ENCODE measurements around the gene SPSB1. TPM values are rescaled to one million over a fixed set of nuclear protein-coding genes. Genes with fewer than 3 reads are reported as not detected.

Gene SPSB1
- total and polyA plus RNA-seq, 2 of the 4 experiments (the other 2 are of a cell fraction): 16.7 to 19.8 TPM

DNA sequence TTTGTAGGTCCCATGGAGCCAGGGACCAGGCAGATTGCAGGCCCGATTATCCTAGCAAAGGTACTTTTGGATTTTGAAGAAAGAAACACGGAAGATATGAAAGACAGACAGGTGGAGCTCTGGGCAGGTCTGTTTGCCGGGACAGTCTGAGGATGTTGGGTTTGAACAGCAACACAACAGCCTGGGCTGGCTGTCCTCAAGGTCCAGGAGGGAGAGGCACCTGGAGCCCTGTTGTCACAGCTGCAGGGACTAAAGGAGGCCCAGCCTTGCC is 43.5 kb upstream of the SPSB1 start:
- Histone ChIP-seq H2AK9ac (replicated peaks; ENCODE audit: low read depth, low read length, poor library complexity) (no peak overlapping the region), H3K9me3 (ENCODE audit: control insufficient read depth, insufficient read depth, low read length) (no peaks in the 10 kb centered on the region), H3K14ac (replicated peaks; ENCODE audit: low read depth, low read length) (no peak overlapping the region), H3K27ac (ENCODE audit: insufficient read depth, low read length) (no peak overlapping the region), H3K4me1 (ENCODE audit: control insufficient read depth, insufficient read depth, low read length) (peaks cover 10% of the 10 kb centered on the region; the same call in 1 of the 2 replicates), H2BK120ac (ENCODE audit: low read depth, low read length) (no peak overlapping the region), H4K20me1 (ENCODE audit: insufficient read depth, low read length) (peaks cover 6% of the 10 kb centered on the region; the same call in 1 of the 2 replicates), H2BK5ac (ENCODE audit: low read depth, low read length, poor library complexity, severe bottlenecking) (no peak overlapping the region), H3K4me2 (ENCODE audit: low read depth, low read length) (no peak overlapping the region), H3K18ac (ENCODE audit: low read depth, low read length) (no peak overlapping the region), H4K5ac (ENCODE audit: low read depth, low read length) (no peak overlapping the region), H3K9ac (ENCODE audit: low read depth, low read length) (no peak overlapping the region), H3K36me3 (ENCODE audit: control insufficient read depth, insufficient read depth, low read length) (peaks cover 17% of the 10 kb centered on the region; the same call in 1 of the 2 replicates), H3K4ac (ENCODE audit: low read depth, low read length) (no peak overlapping the region), H3K23ac (ENCODE audit: low read depth, low read length) (no peak overlapping the region), H2AK5ac (ENCODE audit: low read depth, low read length) (no peak overlapping the region), H2BK20ac (ENCODE audit: low read depth, low read length) (no peak overlapping the region), H3K4me3 (ENCODE audit: insufficient read depth, low read depth, low read length) (no peak overlapping the region), H3K9me1 (ENCODE audit: insufficient read depth, low read length) (peaks cover 6% of the 10 kb centered on the region; the same call in 1 of the 2 replicates), H3K79me1 (ENCODE audit: low read depth in 1 of 2, low read length in 2 of 2) (peaks cover 0 to 10% of the 10 kb centered on the region in 2 experiments; a peak in 3 of 4 replicates), H4K91ac (ENCODE audit: insufficient read depth, low read depth, low read length) (no peak overlapping the region), H4K8ac (ENCODE audit: low read depth in 2 of 2, low read length in 2 of 2) (no peak overlapping the region), H3K56ac (ENCODE audit: extremely low read depth, insufficient read depth, low read length) (no peak overlapping the region), H3K27me3 (ENCODE audit: control insufficient read depth, insufficient read depth, low read length) (no peaks in the 10 kb centered on the region), H2AFZ (replicated peaks; ENCODE audit: low read length, poor library complexity) (no peak overlapping the region), H2BK15ac (ENCODE audit: low read depth, low read length) (no peak overlapping the region)
- intact Hi-C loops (cut with micrococcal nuclease) (no loop called here), in situ Hi-C loops (cut with MboI; ENCODE audit: low sequenced_read_pairs) (no loop called here), dilution Hi-C loops (cut with HindIII; ENCODE audit: low sequenced_read_pairs, unreplicated experiment) (no loop called here)
- POLR2A ChIA-PET (ENCODE audit: unreplicated experiment): no interaction called here
- TF ChIP-seq CHD1 (IDR thresholded peaks at IDR 0.05; ENCODE audit: low read depth, low read length) (no peak), POLR2A (IDR thresholded peaks at IDR 0.05; ENCODE audit: low read depth, low read length) (no peak), ELK1 (IDR thresholded peaks at IDR 0.05; ENCODE audit: borderline replicate concordance, low read depth, low read length) (no peak)
- TF ChIP-seq, protein P1, sequence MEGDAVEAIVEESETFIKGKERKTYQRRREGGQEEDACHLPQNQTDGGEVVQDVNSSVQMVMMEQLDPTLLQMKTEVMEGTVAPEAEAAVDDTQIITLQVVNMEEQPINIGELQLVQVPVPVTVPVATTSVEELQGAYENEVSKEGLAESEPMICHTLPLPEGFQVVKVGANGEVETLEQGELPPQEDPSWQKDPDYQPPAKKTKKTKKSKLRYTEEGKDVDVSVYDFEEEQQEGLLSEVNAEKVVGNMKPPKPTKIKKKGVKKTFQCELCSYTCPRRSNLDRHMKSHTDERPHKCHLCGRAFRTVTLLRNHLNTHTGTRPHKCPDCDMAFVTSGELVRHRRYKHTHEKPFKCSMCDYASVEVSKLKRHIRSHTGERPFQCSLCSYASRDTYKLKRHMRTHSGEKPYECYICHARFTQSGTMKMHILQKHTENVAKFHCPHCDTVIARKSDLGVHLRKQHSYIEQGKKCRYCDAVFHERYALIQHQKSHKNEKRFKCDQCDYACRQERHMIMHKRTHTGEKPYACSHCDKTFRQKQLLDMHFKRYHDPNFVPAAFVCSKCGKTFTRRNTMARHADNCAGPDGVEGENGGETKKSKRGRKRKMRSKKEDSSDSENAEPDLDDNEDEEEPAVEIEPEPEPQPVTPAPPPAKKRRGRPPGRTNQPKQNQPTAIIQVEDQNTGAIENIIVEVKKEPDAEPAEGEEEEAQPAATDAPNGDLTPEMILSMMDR (conservative IDR thresholded peaks at IDR 0.05; ENCODE audit: low read depth, low read length): no peak
- CTCF ChIA-PET: interaction anchor here (1.1 kb wide), 2 partner anchors 11 to 139 kb away, joined by 3 read pairs; no protein-coding TSS in a partner anchor
- DNase-seq (no peak), ATAC-seq (ENCODE audit: low read depth) (no peak)
- BruUV-seq (replicated peaks): no TSS peak
- 100% methylated on average over 3 of the region's 3 CpGs; no CpG with 5 or more reads in 1 of the 2 experiments for WGBS, 2 experiments (ENCODE audit: extremely low coverage in 2 of 2, insufficient read length in 1 of 2)

Measured in IMR-90 (cell line).